SK-N-SH treated with all-trans-retinoic acid at 6 μM for 48 hours (cell line): ENCODE data around the gene KRTCAP2.

ENCODE experiments used
- ATAC-seq: fragments of 200-7000 bp; cut with Tn5 transposase; 3 replicates; pipeline ENCODE4 v1.9.1; 2020; ENCODE audit warnings: mild to moderate bottlenecking, moderate library complexity
- ARNTL ChIP-seq: fragments of 450-650 bp; formaldehyde crosslinking; IDR thresholded peaks from 2 replicates; pipeline ENCODE4 v1.5.0; 2020; ENCODE audit warnings: low read depth, mild to moderate bottlenecking, moderate library complexity, borderline replicate concordance
- BACH2 ChIP-seq: fragments of 250-450 bp; sonication (Bioruptor Pico); IDR thresholded peaks from 2 replicates; pipeline ENCODE4 v1.9.0; 2021; ENCODE audit warnings: mild to moderate bottlenecking, borderline replicate concordance
- CREB5 ChIP-seq: fragments of 250-450 bp; sonication (Bioruptor Pico); IDR thresholded peaks from 2 replicates; pipeline ENCODE4 v1.5.1; 2020; ENCODE audit warnings: low read depth, mild to moderate bottlenecking, moderate library complexity
- CSRNP3 ChIP-seq: fragments of 250-450 bp; sonication (Bioruptor Pico); IDR thresholded peaks from 2 replicates; pipeline ENCODE4 v1.5.1; 2021; ENCODE audit warnings: mild to moderate bottlenecking, moderate library complexity
- GLIS3 ChIP-seq: fragments of 250-450 bp; sonication (Bioruptor Pico); IDR thresholded peaks from 2 replicates; pipeline ENCODE4 v1.5.0; 2020; ENCODE audit warnings: mild to moderate bottlenecking, moderate library complexity
- ISL1 ChIP-seq: fragments of 250-450 bp; sonication (Bioruptor Pico); IDR thresholded peaks from 2 replicates; pipeline ENCODE4 v2.1.2; 2022; ENCODE audit warnings: mild to moderate bottlenecking, moderate library complexity
- OSR1 ChIP-seq: fragments of 250-450 bp; sonication (Bioruptor Pico); IDR thresholded peaks from 2 replicates; pipeline ENCODE4 v1.8.0; 2022; ENCODE audit warnings: moderate library complexity, mild to moderate bottlenecking, inconsistent platforms
- PATZ1 ChIP-seq: fragments of 250-450 bp; sonication (Bioruptor Pico); IDR thresholded peaks from 2 replicates; pipeline ENCODE4 v1.8.0; 2020; ENCODE audit warnings: mild to moderate bottlenecking, moderate library complexity, borderline replicate concordance
- PPARA ChIP-seq: fragments of 250-450 bp; sonication (Bioruptor Pico); IDR thresholded peaks from 2 replicates; pipeline ENCODE4 v1.5.0; 2020; ENCODE audit warnings: mild to moderate bottlenecking, borderline replicate concordance
- RARB ChIP-seq: fragments of 250-450 bp; sonication (Bioruptor Pico); IDR thresholded peaks from 2 replicates; pipeline ENCODE4 v1.8.0; 2021; ENCODE audit warnings: mild to moderate bottlenecking, moderate library complexity
- SNAI2 ChIP-seq: fragments of 250-450 bp; sonication (Bioruptor Pico); IDR thresholded peaks from 2 replicates; pipeline ENCODE4 v1.5.0; 2020; ENCODE audit warnings: mild to moderate bottlenecking, moderate library complexity
- TCF4 ChIP-seq: fragments of 250-450 bp; sonication (Bioruptor Pico); IDR thresholded peaks from 2 replicates; pipeline ENCODE4 v1.8.0; 2021; ENCODE audit warnings: mild to moderate bottlenecking, moderate library complexity, borderline replicate concordance
- TOX ChIP-seq: fragments of 250-450 bp; sonication (Bioruptor Pico); IDR thresholded peaks from 2 replicates; pipeline ENCODE4 v1.8.0; 2021; ENCODE audit warnings: mild to moderate bottlenecking, moderate library complexity, borderline replicate concordance
- TSHZ2 ChIP-seq: fragments of 250-450 bp; sonication (Bioruptor Pico); IDR thresholded peaks from 2 replicates; pipeline ENCODE4 v1.5.0; 2020; ENCODE audit warnings: mild to moderate bottlenecking, moderate library complexity
- ZC3H10 ChIP-seq: fragments of 250-450 bp; sonication (Bioruptor Pico); IDR thresholded peaks from 2 replicates; pipeline ENCODE4 v1.5.1; 2021; ENCODE audit warnings: mild to moderate bottlenecking, moderate library complexity
- ZFP3 ChIP-seq: fragments of 250-450 bp; sonication (Bioruptor Pico); IDR thresholded peaks from 2 replicates; pipeline ENCODE4 v1.5.0; 2020; ENCODE audit warnings: mild to moderate bottlenecking, moderate library complexity
- ZFP30 ChIP-seq: fragments of 450-650 bp; formaldehyde crosslinking; IDR thresholded peaks from 2 replicates; pipeline ENCODE4 v1.5.0; 2022; ENCODE audit warnings: mild to moderate bottlenecking, moderate library complexity
- ZNF565 ChIP-seq: fragments of 450-650 bp; formaldehyde crosslinking; conservative IDR thresholded peaks from 2 replicates; pipeline ENCODE4 v1.5.0; 2020; ENCODE audit warnings: low read depth, mild to moderate bottlenecking, moderate library complexity
- ZNF8 ChIP-seq: fragments of 450-650 bp; formaldehyde crosslinking; IDR thresholded peaks from 2 replicates; pipeline ENCODE4 v1.5.0; 2020; ENCODE audit warnings: mild to moderate bottlenecking, moderate library complexity

Gene KRTCAP2

GRCh38 chr1:155125946-155126555, 47.1 kb downstream of the KRTCAP2 start (continued):
- TF ChIP-seq PATZ1 (no peak), TCF4 (CRISPR knock-in tag) (no peak), SNAI2 (CRISPR knock-in tag) (no peak), TOX (CRISPR knock-in tag) (no peak), ZFP30 (CRISPR knock-in tag) (no peak), BACH2 (CRISPR knock-in tag) (no peak), ZNF8 (no peak), RARB (CRISPR knock-in tag) (no peak), ARNTL (CRISPR knock-in tag) (no peak), ISL1 (no peak)

GRCh38 chr1:155125511-155125945, 47.6 kb downstream of the KRTCAP2 start:
- TF ChIP-seq RARB (CRISPR knock-in tag) (no peak), ZFP3 (CRISPR knock-in tag) (no peak), GLIS3 (no peak), CREB5 (no peak), PATZ1 (no peak), ARNTL (CRISPR knock-in tag) (no peak), OSR1 (CRISPR knock-in tag) (no peak), ZNF565 (CRISPR knock-in tag) (no peak), TSHZ2 (CRISPR knock-in tag) (no peak), ZNF8 (no peak), SNAI2 (CRISPR knock-in tag) (no peak), ZC3H10 (CRISPR knock-in tag) (no peak), PPARA (no peak), CSRNP3 (CRISPR knock-in tag) (no peak), ZFP30 (CRISPR knock-in tag) (no peak)
- TF ChIP-seq, all 23 proteins: peak for 0
- ATAC-seq, result no peak

GRCh38 chr1:155124503-155125463, 48.3 kb downstream of the KRTCAP2 start:
- TF ChIP-seq TSHZ2 (CRISPR knock-in tag) (no peak), TOX (CRISPR knock-in tag) (no peak)
- ATAC-seq, result no peak
